T-helper 2 cell (primary cell): Measurements from ENCODE around the gene CNP.
"Not testable (repeated sequence)": the region's sequence is repeated elsewhere in the genome, so short reads cannot be mapped to it uniquely, and the experiment has no call there.

Experiments used
- DNase-seq, 5 experiments: peaks; one replicate each; pipeline versions ENCODE4 v3.0.0 to v3.0.0-alpha.2; 2012 to 2022
- total RNA-seq, 2 donors: gene quantifications; one replicate each; lab custom pipeline; 2026; lab: John Stamatoyannopoulos, UW

CNP gene
- 34.6 to 34.9 reads per million in 2 donors for total RNA-seq

DNA sequence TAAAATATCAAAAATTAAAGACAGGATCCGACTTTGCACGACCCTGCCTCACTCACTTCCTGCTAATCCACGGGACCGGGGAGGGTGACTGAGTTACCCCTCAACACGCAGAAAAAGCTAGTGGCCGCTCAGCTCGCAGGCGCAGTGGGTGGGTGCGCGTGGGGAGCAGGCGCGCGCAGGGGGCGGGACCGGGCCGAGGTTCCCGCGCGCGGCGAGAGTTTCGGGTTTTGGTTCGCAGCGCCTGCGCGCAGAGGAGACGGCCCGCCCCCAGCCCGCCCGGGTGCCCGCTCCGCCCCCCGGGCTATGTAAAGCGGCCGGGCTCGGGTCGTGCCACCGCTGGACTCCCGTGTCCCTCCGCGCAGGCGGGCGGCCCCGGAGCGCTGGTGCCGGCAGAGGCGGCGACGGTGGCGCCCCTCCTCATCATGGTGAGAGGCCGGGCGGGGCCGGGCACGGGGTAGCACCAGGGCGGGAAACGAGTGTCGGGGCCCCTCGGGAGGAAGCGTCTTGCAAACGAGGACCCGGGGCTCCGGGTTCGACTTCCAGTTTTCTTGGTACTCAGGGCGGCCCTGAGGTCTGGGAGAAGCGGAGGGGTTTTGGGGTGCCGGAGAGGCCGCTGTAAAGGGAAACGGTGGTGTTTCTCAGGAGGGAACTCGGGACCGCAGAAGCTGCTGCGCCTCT lies at the start of gene CNP:
CNP (plus strand) TSS at position 333 of the 678 bp plus-strand sequence; CDS start at position 423, 90 bp downstream.
- DNase-seq: peak; percentile 83 to 92 (median 87)

DNA sequence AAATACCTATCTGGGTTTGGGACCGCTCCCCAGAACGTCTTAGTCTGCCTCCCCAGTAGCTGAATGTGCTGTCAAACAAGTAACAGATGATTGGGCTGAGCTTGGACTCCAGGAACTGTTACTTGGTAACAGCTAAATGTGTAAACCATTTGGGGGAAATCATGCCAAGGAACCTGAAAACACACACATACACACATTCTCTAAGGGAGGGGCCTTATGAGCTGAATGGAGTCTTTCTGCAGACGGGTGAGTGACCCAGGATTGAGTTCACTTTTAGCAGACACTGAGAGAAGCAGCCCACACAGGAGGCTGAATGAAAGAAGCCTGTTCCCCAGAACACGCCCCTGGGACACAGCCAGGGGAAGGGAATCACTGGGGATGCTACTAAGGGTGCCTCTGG lies 49.4 kb upstream of the CNP start:
- DNase-seq: peak in 1 of 5 experiments; percentile 26

DNA sequence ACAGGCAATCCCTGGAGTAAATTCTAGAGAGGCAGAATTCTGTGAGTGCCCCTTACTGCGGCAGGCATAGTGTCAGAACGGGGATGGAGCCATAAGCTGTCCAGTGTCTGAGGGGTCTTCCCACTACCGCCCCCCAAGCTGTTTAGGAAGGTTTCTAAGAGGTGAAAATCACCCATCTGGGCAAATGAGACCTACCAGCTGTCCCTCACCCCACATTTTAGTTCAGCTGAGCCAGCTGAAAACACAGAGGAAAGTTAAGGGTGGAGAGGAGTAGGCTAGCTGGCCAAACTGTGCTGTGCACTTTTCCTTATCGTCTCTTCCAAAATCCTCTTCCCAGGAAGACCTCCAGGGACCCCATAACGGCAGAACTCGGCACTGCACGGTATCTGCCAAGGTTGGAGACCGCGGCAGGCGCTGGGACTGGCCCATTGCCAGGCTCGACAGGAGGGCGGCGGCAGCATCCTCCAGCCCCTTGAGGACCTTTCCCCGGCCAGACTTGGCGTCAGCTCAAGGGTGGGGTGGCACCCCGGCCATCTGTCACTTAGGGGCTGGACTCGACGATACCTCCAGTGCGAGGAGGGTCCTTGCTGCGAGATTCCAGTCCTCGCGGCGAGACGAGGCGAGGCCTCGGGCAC lies 48.8 kb upstream of the CNP start:
- DNase-seq: peak in 2 of 5 experiments; percentile 26 to 46

DNA sequence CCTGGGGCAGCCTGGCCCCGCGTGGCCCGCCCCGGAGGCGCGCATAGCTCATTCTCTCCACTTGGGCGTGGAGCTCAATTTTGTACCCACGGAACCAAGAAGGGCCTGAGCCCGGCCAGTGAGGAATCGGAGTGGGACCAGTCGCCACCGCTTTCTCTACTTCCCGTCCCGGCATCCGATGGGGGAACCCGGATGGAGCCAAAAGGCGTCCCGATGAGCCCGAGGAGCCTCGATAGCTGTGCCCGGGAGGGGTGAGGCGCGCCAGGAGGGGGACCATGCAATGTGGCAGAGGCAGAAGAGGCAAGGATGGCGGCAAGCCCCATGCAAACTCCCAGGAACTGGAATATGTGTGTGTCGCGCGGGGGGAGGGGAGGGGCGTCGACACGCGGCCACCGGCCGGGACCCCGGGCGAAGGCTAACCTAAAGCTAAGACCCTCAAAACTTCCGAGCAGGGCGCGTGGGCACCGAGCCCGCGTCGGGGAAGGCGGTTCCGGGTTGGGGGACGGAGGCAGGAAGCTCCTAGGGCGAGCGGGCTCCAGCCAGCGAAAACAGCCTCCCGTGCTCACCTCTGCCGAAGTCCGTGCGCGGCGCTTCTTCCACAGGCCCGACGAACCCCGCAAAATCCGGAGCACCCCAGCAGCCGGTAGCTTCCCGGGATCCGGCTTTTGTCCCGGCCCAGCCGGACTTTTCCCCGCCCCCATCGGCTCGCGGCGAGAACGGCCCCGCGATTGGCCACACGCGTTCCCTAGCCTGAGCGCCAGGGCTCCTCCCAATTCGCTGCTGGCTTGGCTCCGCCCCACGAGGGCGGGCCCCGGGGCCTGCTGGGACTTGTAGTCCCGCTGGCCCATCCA lies 48.1 kb upstream of the CNP start, which contains the start of gene ACLY:
ACLY (minus strand) TSS at position 638 of the 851 bp plus-strand sequence. CDS start 5,078 bp downstream, outside the sequence.
- DNase-seq: peak; percentile 89 to 97 (median 93)

DNA sequence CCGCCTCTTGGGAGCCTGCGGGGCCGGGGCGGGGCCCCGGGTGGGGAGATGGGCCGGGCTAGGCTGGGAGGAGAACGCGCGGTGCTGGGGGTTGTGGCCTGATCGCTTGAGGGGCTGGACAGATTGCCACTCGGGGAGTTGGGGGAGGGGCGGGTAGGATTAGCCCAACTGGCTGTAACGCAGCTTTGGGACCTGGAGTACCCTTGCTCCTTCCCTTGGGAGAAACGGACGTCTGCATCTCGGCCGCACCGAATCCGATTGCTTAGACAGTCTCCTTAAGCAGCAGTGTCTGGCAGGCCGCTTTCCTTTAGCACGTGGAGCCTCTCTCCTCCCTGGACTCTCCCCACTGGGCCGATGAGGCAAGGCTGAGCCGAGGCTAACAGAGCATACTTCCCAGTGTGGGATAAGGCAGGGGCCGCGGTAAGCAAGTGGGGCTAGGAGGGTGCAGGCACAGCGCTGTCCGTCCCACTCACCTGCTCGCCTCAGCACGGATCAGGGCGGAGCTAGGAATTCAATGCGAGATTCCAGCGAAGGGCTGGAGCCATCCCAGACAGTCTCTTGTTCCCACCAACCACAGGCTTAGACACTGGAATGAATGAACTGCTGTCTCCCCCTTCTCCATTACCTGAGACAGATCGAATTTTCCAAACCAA lies 47.3 kb upstream of the CNP start:
- no peak for DNase-seq

DNA sequence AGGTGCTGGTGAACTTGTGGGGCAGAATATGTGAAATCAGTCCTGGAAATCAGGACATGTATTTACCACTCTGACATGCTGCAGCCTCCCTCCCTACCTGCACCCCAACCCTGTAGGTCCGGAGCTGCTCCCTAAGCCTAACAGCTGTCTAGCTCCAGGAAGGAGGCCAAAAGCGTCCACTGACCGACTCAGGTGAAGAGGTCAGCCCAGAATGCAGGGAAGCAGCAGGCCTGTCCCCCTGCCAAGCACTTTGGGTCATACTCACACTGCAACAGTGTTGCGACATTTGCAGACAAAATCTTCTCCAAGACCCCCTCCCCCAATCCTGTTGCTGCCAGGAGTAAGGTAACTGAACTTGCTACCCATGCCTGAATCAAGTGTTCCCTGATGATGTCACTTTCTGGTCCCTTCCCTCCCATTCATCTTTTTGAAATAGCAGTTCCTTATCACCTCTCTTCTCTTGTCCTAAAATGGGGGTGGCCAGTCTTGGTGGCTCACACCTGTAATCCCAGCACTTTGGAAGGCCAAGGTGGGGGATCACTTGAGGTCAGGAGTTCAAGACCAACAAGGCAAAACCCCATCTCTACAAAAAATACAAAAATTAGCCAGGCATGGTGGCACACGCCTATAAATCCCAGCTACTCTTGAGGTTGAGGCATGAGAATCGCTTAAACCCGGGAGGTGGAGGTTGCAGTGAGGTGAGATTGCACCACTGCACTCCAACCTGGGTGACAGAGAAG lies 46.6 kb upstream of the CNP start:
- no peak for DNase-seq

DNA sequence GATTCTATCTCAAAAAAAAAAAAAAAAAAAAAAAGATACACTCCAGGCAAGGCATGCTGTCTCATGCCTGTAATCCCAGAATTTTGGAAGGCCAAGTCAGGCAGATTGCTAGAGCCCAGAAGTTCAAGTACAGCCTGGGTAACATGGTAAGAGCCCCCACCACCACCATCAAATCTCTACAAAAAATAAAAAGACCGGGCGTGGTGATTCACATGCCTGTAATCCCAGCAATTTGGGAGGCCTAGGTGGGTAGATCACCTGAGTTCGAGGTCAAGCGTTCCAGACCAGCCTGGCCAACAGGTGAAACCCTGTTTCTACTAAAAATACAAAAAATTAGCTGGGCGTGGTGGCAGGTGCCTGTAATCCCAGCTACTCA lies 46.0 kb upstream of the CNP start:
- DNase-seq: no peak

DNA sequence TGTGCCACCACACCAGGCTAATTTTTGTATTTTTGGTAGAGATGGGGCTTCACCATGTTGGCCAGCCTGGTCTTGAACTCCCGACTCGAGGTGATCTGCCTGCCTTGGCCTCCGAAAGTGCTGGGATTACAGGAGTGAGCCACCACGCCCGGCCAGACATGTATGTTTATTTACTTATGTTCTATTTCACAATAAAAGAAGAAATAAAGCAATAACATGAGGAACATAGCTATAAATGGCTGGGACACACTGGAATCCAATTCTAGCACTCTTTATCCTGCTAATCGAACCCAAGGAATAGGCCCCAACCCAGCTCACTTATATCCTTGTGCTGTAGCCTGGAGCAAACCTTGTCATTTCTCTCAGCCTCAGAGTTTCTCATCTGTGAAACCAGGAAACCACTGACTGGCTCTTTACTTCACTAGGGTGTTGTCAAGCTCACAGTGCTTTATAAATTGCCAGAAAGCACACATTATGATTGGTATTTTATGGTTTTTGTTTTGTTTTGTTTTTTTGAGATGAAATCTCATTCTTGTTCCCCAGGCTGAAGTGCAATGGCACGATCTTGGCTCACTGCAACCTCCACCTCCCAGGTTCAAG lies 40.5 kb upstream of the CNP start:
- DNase-seq: peak in 1 of 5 experiments; percentile 70

- peak in 1 of 5 experiments; percentile 25 for DNase-seq
Measured at GRCh38 chr17:41928693-41929251, 37.8 kb upstream of the CNP start.

- DNase-seq: peak; percentile 89 to 97 (median 95)
Measured at GRCh38 chr17:41930009-41930832, 36.4 kb upstream of the CNP start, which contains the start of gene ODAD4. Gene ODAD4 (plus strand): TSS chr17:41930617. CDS start chr17:41930724, 107 bp downstream.

GRCh38 chr17:41930833-41931156 lies 35.8 kb upstream of the CNP start:
- DNase-seq: not testable (repeated sequence)

DNA sequence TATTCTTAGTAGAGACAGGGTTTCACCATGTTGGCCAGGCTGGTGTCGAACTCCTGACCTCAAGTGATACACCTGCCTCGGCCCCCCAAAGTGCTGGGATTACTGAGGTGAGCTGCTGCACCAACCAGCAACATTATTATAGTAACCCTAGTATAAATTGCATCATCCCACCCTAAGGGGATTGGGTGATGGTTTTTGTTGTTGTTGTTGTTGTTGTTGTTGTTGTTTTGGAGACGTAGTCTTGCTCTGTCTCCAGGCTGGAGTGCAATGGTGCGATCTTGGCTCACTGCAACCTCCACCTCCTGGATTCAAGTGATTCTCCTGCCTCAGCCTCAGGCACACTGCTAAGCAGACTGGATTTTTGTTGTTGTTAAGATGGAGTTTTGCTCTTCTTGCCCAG lies 34.9 kb upstream of the CNP start:
- DNase-seq: not testable (repeated sequence)

GRCh38 chr17:41932816-41933389 lies 33.7 kb upstream of the CNP start:
- DNase-seq: peak in 1 of 5 experiments; percentile 43

DNA sequence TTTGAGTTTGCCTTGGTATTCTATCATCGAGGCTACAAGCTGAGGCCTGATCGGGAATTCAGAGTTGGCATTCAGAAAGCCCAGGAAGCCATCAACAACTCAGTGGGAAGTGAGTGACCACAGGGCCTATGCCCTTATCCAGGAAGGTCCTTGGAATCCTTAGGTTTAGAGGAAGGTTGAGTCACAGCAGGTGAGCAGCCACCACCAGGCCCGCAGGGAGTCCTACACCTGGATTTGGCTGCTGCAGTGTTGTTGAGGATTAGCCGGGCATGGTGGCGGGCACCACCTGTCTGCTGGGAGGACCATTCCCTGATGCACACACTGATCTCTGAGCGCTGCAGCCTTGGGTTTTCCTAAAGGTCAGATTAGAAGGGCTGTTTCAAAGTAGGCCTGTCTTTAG lies 31.0 kb upstream of the CNP start:
- DNase-seq: no peak

DNA sequence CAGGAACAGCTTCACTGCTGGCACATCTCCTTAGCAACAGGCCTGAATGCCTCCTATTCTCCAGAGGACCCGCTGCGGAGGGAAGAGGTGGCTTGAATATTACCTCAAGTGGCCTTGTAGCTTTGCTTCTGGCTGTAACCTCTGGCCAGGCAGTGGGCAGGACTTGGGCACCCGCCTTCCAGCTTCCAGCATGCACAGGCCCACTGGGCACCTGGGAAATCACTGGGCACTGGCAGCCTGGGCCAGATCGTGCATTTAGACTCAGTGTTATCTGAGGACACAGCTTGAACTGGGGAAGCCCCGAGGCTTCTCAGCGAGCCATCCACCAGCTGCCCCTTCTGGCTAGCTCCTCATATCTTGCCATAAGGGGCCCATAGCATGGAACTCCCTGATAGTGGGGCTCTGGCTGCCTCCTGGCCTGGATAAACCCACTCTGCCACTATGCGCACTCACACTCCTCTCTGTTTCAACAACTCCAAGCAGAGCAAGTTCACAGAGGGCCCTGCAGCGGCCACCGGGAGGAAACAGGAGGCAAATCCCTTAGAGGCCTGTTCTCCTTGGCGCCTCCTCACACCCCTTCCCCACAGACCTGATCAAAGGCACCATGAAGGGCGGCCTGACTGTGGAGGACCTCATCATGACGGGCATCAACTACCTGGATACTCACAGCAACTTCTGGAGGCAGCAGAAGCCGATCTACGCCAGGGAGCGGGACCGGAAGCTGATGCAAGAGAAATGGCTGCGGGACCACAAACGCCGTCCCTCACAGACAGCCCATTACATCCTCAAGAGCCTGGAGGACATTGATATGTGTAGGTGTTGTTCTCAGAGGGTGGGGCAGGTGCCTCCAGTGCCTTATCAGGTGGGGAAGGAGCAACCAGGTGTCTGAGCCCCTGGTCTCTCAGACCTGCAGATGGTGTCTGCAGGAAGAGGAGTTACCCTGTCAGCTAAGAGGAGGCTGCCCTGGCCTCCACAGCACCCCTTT lies 28.3 kb upstream of the CNP start:
- no peak for DNase-seq

DNA sequence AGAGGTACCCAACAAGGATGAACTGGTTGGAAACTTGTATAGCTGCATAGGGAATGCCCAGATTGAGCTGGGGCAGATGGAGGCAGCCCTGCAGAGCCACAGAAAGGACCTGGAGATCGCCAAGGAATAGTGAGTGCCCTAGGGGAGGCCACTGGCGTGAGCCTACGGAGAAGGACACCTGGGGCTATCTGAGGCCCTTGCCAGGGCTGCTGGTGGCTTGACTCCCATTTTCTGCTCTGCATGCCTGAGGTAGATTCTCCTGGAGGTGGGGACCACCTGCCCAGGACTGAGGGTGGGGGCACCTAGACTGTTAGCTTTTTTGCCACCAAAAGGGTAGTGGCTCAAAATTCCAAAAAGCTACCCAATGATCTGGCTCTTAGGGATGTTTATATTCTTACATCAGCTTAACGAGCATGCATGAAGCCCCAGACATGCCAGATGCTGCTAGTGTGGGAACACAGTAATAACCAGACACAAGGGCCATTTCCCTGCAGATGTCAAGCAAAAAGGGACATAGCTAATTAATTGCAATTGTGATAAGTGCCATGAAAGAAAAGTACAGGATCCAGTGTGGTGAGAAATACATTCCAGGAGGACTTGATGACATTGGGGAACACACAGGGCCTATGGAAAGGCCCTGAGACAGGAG lies 27.4 kb upstream of the CNP start:
- DNase-seq: no peak

DNA sequence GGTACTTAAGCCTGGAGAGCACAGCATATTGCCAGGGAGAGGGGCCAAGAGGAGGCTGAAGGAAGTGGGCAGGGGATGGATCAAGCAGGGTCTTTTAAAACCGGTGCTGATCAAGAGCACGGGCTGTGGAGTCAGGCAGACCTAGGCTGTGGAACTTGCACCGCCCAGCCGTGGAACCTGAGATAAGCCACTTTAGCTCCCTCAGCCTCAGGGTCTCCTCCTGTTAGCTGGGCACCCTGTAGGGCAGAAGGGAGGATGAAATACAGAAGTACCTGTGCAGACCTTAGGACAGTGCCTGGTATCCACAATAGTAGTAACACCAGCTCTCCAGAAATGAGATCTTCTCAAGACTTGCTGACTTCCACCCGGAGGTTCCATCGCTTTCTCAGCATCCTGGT lies 26.9 kb upstream of the CNP start:
- no peak for DNase-seq

GRCh38 chr17:41941168-41941567 lies 25.4 kb upstream of the CNP start:
- no peak for DNase-seq
